Naive thymus-derived CD4-positive, alpha-beta T cell (primary cell): ENCODE data around the gene OPRM1. TPM values are rescaled to one million over a fixed set of nuclear protein-coding genes. Genes with fewer than 3 reads are reported as not detected.

Experiments
- ATAC-seq: fragments of 150-1000 bp; cut with Tn5 transposase; 2 replicates; pipeline ENCODE4 v1.10.0; 2021; ENCODE audit warnings: mild to moderate bottlenecking, moderate library complexity
- CTCF ChIA-PET: fragments of 350-600 bp; sonication (Branson Sonifier 250); formaldehyde crosslinking; loops from one replicate; lab custom pipeline; 2021; ENCODE audit warnings: antibody characterized with exemption; lab: Charles Lee
- POLR2A ChIA-PET: fragments of 350-600 bp; sonication (Branson Sonifier 250); formaldehyde crosslinking; loops from one replicate; lab custom pipeline; 2021; ENCODE audit warnings: antibody characterized with exemption, inconsistent platforms; lab: Charles Lee
- DNase-seq, 9 donors: peaks; one replicate each; pipeline versions ENCODE4 v3.0.0 to v3.0.0-alpha.2; 2020 to 2022; ENCODE audit warnings: mixed read lengths in 1 of 9
- H3K27ac ChIP-seq: one replicate; pipeline ENCODE4 v1.7.0; 2013; ENCODE audit warnings: mild to moderate bottlenecking, low read depth, low read length, moderate library complexity
- H3K27me3 ChIP-seq, 2 donors: one replicate each; pipeline ENCODE4 v1.7.0; 2013; ENCODE audit warnings: low read length in 2 of 2, mild to moderate bottlenecking in 2 of 2, moderate library complexity in 2 of 2; ENCODE audit not compliant: control insufficient read depth in 2 of 2, insufficient read depth in 2 of 2
- H3K36me3 ChIP-seq, 3 experiments: 1 replicate in 2 of 3; 2 replicates in 1 of 3; pipeline ENCODE4 v1.7.0; 2013; ENCODE audit warnings: low read length in 3 of 3, mild to moderate bottlenecking in 3 of 3, moderate library complexity in 1 of 3; ENCODE audit not compliant: insufficient read depth in 3 of 3, control insufficient read depth in 2 of 3
- H3K4me1 ChIP-seq, 2 donors: one replicate each; pipeline ENCODE4 v1.7.0; 2013; ENCODE audit warnings: low read length in 2 of 2, mild to moderate bottlenecking in 2 of 2, moderate library complexity in 1 of 2; ENCODE audit not compliant: control insufficient read depth in 2 of 2, insufficient read depth in 2 of 2
- H3K4me3 ChIP-seq: 2 replicates; pipeline ENCODE4 v1.7.0; 2013; ENCODE audit warnings: mild to moderate bottlenecking, low read length
- H3K9me3 ChIP-seq, 3 experiments: 1 replicate in 2 of 3; 2 replicates in 1 of 3; pipeline ENCODE4 v1.7.0; 2013; ENCODE audit warnings: low read length in 3 of 3; ENCODE audit not compliant: control insufficient read depth in 2 of 3
- H3K27ac Mint-ChIP-seq, 9 donors: one replicate each; pipeline ENCODE4 v1.8.0; 2020 to 2022; ENCODE audit warnings: mixed read lengths in 9 of 9, mild to moderate bottlenecking in 8 of 9, moderate library complexity in 5 of 9, inconsistent platforms in 2 of 9
- H3K27me3 Mint-ChIP-seq, 5 donors: one replicate each; pipeline ENCODE4 v1.8.0; 2021 to 2022; ENCODE audit warnings: mixed read lengths in 5 of 5, mild to moderate bottlenecking in 1 of 5
- H3K36me3 Mint-ChIP-seq, 5 donors: one replicate each; pipeline ENCODE4 v1.8.0; 2020 to 2022; ENCODE audit warnings: mixed read lengths in 5 of 5, mild to moderate bottlenecking in 3 of 5, inconsistent platforms in 1 of 5
- H3K4me1 Mint-ChIP-seq, 7 donors: one replicate each; pipeline ENCODE4 v1.8.0; 2020 to 2022; ENCODE audit warnings: mixed read lengths in 7 of 7, mild to moderate bottlenecking in 3 of 7, inconsistent platforms in 1 of 7
- H3K4me3 Mint-ChIP-seq, 10 donors: one replicate each; pipeline ENCODE4 v1.8.0; 2020 to 2022; ENCODE audit warnings: mild to moderate bottlenecking in 10 of 10, mixed read lengths in 10 of 10, moderate library complexity in 6 of 10, inconsistent platforms in 2 of 10
- H3K9me3 Mint-ChIP-seq, 11 donors: one replicate each; pipeline ENCODE4 v1.8.0; 2020 to 2022; ENCODE audit warnings: mixed read lengths in 11 of 11, mild to moderate bottlenecking in 4 of 11, inconsistent platforms in 1 of 11, moderate library complexity in 1 of 11
- intact Hi-C, 2 donors: fragments of 100-400 bp; cut with micrococcal nuclease; formaldehyde crosslinking; loops; one replicate each; pipeline ENCODE4 v1.15.1; 2023
- polyA plus RNA-seq, 2 donors: library from polyadenylated mRNA; unstranded; fragments of 300-500 nt; fragmentation: Illumina TruSeq; gene quantifications; one replicate each; pipeline ENCODE4 v1.2.3, GENCODE V29; 2021
- total RNA-seq, 6 experiments: library from RNA in 5 of 6; stranded (reverse) in 5 of 6; gene quantifications; 1 replicate in 5 of 6; 2 replicates in 1 of 6; pipeline ENCODE4 v1.2.3 and lab custom pipeline; 2021 to 2026

The OPRM1 gene
- total and polyA plus RNA-seq, 7 experiments from 2014 or later = not detected

- Mint-ChIP-seq H3K4me1 (no peaks in the 10 kb centered on the region), H3K27me3 (peaks cover 0 to 28% (median 6%) of the 10 kb centered on the region in 5 donors), H3K36me3 (no peaks in the 10 kb centered on the region), H3K9me3 (peaks cover 0 to 3% (median 0%) of the 10 kb centered on the region in 11 donors), H3K27ac (no peak overlapping the region), H3K4me3 (no peak overlapping the region)
- intact Hi-C loops = no loop called here
- peaks cover 0 to 3% of the 10 kb centered on the region in 2 donors for H3K27me3 ChIP-seq
- DNase-seq = no peak
- ChIA-PET CTCF (no interaction called here), POLR2A (no interaction called here)
- no peak overlapping the region for H3K27ac ChIP-seq
- no peak for ATAC-seq
- no peaks in the 10 kb centered on the region for H3K9me3 ChIP-seq
- H3K4me3 ChIP-seq = no peak overlapping the region
- no peaks in the 10 kb centered on the region for H3K36me3 ChIP-seq
- H3K4me1 ChIP-seq = no peaks in the 10 kb centered on the region
These were observed 56.5 kb downstream of the OPRM1 start for GRCh38 chr6:154095571-154095970.

DNA sequence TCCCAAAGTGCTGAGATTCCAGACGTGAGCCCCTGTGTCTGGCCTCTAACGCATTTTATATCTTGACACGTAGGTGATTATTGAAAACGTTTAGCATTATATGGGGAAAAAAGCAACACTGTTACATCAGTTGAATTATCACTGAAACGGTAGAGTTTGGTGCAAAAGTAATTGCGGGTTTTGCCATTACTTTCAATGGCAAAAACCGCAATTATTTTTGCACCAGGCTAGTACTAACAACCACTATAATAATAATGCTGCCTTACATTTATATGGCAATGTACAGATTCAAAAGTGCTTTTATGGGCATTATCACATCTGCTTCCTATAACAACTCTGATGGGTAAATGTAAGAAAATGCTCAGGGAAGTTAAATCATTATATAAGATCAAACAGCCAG lies 57.3 kb downstream of the OPRM1 start:
- no peaks in the 10 kb centered on the region for H3K9me3 ChIP-seq
- Mint-ChIP-seq H3K27ac (no peak overlapping the region), H3K9me3 (peaks cover 0 to 3% (median 0%) of the 10 kb centered on the region in 11 donors), H3K4me3 (no peak overlapping the region), H3K4me1 (no peaks in the 10 kb centered on the region), H3K36me3 (no peaks in the 10 kb centered on the region), H3K27me3 (peaks cover 0 to 32% (median 9%) of the 10 kb centered on the region in 5 donors)
- intact Hi-C loops = no loop called here
- POLR2A ChIA-PET = no interaction called here
- peaks cover 0 to 3% of the 10 kb centered on the region in 2 donors for H3K27me3 ChIP-seq
- CTCF ChIA-PET = no interaction called here
- no peak for DNase-seq
- no peak overlapping the region for H3K27ac ChIP-seq
- ATAC-seq = no peak
- H3K4me3 ChIP-seq = no peak overlapping the region
- H3K36me3 ChIP-seq = no peaks in the 10 kb centered on the region
- H3K4me1 ChIP-seq = no peaks in the 10 kb centered on the region

GRCh38 chr6:154096834-154097233 lies 57.8 kb downstream of the OPRM1 start:
- POLR2A ChIA-PET = no interaction called here
- Histone ChIP-seq H3K27ac (no peak overlapping the region), H3K9me3 (no peaks in the 10 kb centered on the region), H3K36me3 (no peaks in the 10 kb centered on the region), H3K4me1 (no peaks in the 10 kb centered on the region), H3K4me3 (no peak overlapping the region), H3K27me3 (peaks cover 0 to 3% of the 10 kb centered on the region in 2 donors)
- Mint-ChIP-seq H3K9me3 (peaks cover 0 to 3% (median 0%) of the 10 kb centered on the region in 11 donors), H3K27me3 (peaks cover 0 to 34% (median 11%) of the 10 kb centered on the region in 5 donors), H3K4me3 (no peak overlapping the region), H3K27ac (no peak overlapping the region), H3K4me1 (no peaks in the 10 kb centered on the region), H3K36me3 (no peaks in the 10 kb centered on the region)
- intact Hi-C loops = no loop called here
- DNase-seq (no peak), ATAC-seq (no peak)
- CTCF ChIA-PET = no interaction called here

DNA sequence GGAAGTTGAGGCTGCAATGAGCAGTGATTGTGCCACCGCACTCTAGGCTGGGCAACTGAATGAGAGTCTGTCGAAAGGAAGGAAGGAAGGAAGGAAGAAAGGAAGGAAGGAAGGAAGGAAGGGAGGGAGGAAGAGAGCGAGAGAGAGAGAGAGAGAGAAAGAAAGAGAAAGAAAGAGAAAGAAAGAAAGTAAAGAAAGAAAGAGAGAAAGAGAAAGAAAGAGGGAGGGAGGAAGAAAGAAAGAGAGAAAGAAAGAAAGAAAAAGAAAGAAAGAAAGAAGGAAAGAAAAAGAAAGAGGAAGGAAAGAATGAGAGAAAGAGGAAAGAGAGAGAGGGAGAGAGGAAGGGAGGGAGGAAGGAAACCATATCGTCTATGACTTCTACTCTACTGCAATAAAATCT lies 60.2 kb downstream of the OPRM1 start:
- peaks cover 0 to 3% of the 10 kb centered on the region in 2 donors for H3K27me3 ChIP-seq
- H3K4me3 Mint-ChIP-seq = no peak overlapping the region
- CTCF ChIA-PET = no interaction called here
- POLR2A ChIA-PET = no interaction called here
- H3K27me3 Mint-ChIP-seq = peaks cover 0 to 47% (median 18%) of the 10 kb centered on the region in 5 donors
- H3K4me1 ChIP-seq = no peaks in the 10 kb centered on the region
- H3K36me3 ChIP-seq = no peaks in the 10 kb centered on the region
- peaks cover 0 to 5% (median 0%) of the 10 kb centered on the region in 5 donors for H3K36me3 Mint-ChIP-seq
- intact Hi-C loops = no loop called here
- H3K4me3 ChIP-seq = no peak overlapping the region
- H3K9me3 ChIP-seq = no peaks in the 10 kb centered on the region
- no peaks in the 10 kb centered on the region for H3K4me1 Mint-ChIP-seq
- H3K27ac ChIP-seq = no peak overlapping the region
- ATAC-seq (no peak), DNase-seq (no peak)
- H3K27ac Mint-ChIP-seq = peak overlapping the region in 1 of 9 donors; percentile 38
- peaks cover 0 to 5% (median 0%) of the 10 kb centered on the region in 11 donors for H3K9me3 Mint-ChIP-seq

DNA sequence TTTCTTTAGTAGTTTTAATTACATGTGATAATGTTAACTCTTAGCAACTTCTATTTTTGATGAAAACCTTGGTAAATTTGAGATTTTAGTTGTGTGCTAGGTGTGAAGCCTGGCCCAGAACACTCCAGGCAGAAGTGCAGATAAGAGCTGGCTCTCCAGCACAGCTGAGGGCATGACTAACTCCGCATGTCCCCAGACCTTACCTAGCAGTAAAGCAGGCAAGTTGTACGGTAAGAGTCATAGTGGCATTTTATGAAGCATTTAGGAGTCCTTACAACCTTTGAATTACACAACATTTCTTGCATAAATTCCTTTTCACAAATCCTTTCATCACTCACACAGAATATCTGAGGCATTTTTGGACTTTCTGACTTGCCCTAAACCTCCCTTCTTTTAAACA lies 67.2 kb downstream of the OPRM1 start:
- POLR2A ChIA-PET = no interaction called here
- Mint-ChIP-seq H3K27me3 (peaks cover 0 to 34% (median 16%) of the 10 kb centered on the region in 5 donors), H3K9me3 (peaks cover 0 to 12% (median 4%) of the 10 kb centered on the region in 11 donors), H3K4me3 (no peak overlapping the region), H3K27ac (no peak overlapping the region), H3K4me1 (no peaks in the 10 kb centered on the region), H3K36me3 (peaks cover 0 to 5% (median 0%) of the 10 kb centered on the region in 5 donors)
- DNase-seq = no peak
- H3K27ac ChIP-seq = no peak overlapping the region
- intact Hi-C loops = no loop called here
- no peak overlapping the region for H3K4me3 ChIP-seq
- no peaks in the 10 kb centered on the region for H3K36me3 ChIP-seq
- no peak for ATAC-seq
- no peaks in the 10 kb centered on the region for H3K27me3 ChIP-seq
- no peaks in the 10 kb centered on the region for H3K4me1 ChIP-seq
- CTCF ChIA-PET = no interaction called here
- no peaks in the 10 kb centered on the region for H3K9me3 ChIP-seq

GRCh38 chr6:154111025-154111424 lies 72.0 kb downstream of the OPRM1 start:
- no peaks in the 10 kb centered on the region for H3K9me3 ChIP-seq
- CTCF ChIA-PET = no interaction called here
- Mint-ChIP-seq H3K4me1 (no peaks in the 10 kb centered on the region), H3K36me3 (no peaks in the 10 kb centered on the region), H3K27me3 (peaks cover 0 to 23% (median 12%) of the 10 kb centered on the region in 5 donors), H3K27ac (no peak overlapping the region), H3K4me3 (no peak overlapping the region), H3K9me3 (peaks cover 0 to 6% (median 0%) of the 10 kb centered on the region in 11 donors)
- no peaks in the 10 kb centered on the region for H3K36me3 ChIP-seq
- H3K4me3 ChIP-seq = no peak overlapping the region
- no peaks in the 10 kb centered on the region for H3K27me3 ChIP-seq
- DNase-seq (no peak), ATAC-seq (no peak)
- no peak overlapping the region for H3K27ac ChIP-seq
- POLR2A ChIA-PET = no interaction called here
- intact Hi-C loops = no loop called here
- no peaks in the 10 kb centered on the region for H3K4me1 ChIP-seq

DNA sequence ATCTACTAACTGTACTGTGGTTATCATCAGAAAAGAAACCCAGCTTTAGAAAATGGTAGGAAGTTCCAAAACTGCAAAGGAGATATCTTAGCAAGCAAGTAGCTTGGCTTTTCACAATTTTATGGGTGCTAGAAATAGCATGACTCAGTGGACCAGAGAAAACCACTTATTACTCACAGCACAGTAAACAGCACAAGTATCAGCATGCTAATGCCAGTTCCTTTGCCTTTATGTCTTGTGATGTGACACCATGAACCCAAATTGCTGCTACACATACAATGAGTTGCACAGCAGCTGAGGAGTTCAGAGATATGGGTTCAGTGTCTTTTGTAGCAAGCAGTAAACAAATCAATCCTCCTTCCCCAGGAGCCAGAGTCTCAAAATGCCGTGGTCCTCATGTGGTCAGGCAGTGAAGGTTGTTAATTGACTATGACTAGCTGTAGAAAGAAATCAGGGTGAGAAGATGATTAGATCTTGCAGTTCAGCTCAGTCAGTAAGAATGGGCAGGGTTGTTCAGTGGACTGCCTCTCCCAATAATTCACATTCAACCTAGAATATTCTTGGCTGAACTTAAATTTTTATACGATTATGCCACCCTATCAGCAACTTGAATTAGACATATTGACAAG lies 73.3 kb downstream of the OPRM1 start:
- ChIA-PET POLR2A (no interaction called here), CTCF (interaction anchor here (0.6 kb wide), 1 partner anchor 25 kb away, joined by 3 read pairs; no protein-coding TSS in a partner anchor)
- intact Hi-C loops = no loop called here
- Histone ChIP-seq H3K27ac (no peak overlapping the region), H3K4me1 (no peaks in the 10 kb centered on the region), H3K27me3 (no peaks in the 10 kb centered on the region), H3K36me3 (no peaks in the 10 kb centered on the region), H3K4me3 (no peak overlapping the region), H3K9me3 (no peaks in the 10 kb centered on the region)
- Mint-ChIP-seq H3K4me3 (no peak overlapping the region), H3K27ac (no peak overlapping the region), H3K36me3 (no peaks in the 10 kb centered on the region), H3K27me3 (peaks cover 0 to 24% (median 10%) of the 10 kb centered on the region in 5 donors), H3K9me3 (peaks cover 0 to 1% (median 0%) of the 10 kb centered on the region in 11 donors), H3K4me1 (no peaks in the 10 kb centered on the region)
- DNase-seq = no peak
- no peak for ATAC-seq
